Measurements from ENCODE around the gene PGM2L1. TPM values are rescaled to one million over a fixed set of nuclear protein-coding genes. Genes with fewer than 3 reads are reported as not detected.

PGM2L1 gene
- total and polyA plus RNA-seq, 7 experiments from 2014 or later = 4.2 to 17.7 (median 9.1) TPM

DNA sequence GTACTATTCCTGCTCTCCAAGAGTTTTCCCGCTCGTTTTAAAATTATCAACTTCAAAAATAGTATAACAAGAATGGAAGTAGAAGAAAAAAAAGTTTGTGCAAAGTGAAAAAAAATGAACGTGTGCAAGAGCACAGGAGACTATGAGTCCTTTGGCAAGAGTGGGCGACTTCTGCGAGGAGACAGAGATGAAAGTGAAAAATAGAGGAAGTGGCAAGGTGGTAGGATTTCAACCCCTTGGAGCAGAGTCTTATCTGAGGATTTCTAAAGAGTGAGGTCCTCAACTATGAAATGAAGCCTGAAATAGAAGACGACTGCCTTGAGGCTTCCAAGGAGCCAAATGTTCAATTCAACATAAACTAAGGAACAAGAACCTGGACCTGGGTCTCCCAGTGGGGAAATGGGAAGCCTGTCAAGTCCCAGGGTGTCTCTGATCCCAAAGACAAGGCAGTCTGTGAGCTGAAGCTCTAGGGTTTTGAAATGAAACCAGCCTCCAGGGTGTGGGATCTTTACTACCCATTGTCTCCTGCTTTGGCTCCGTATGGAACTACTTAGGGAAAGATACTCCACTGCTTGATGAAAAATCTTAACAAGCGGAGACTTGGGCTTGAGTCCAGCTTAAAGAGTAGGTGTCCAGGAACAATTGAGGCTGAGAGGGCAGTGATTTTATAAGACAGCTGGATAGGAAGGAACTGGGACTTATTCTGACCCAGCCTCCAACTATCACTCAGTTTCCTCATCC lies 91.6 kb downstream of the PGM2L1 start:
- DNase-seq (no peak), ATAC-seq (no peak)
- Mint-ChIP-seq H3K27ac (no peak overlapping the region), H3K36me3 (no peaks in the 10 kb centered on the region), H3K4me1 (peaks cover 0 to 10% (median 6%) of the 10 kb centered on the region in 7 donors), H3K27me3 (peaks cover 35 to 53% (median 50%) of the 10 kb centered on the region in 5 donors), H3K4me3 (no peak overlapping the region), H3K9me3 (peaks cover 0 to 2% (median 0%) of the 10 kb centered on the region in 11 donors)
- Histone ChIP-seq H3K36me3 (ENCODE audit: control insufficient read depth in 2 of 3, insufficient read depth in 3 of 3, low read length in 3 of 3) (no peaks in the 10 kb centered on the region), H3K27me3 (ENCODE audit: control insufficient read depth in 2 of 2, insufficient read depth in 2 of 2, low read length in 2 of 2) (no peaks in the 10 kb centered on the region), H3K27ac (ENCODE audit: low read depth, low read length) (no peak overlapping the region), H3K9me3 (ENCODE audit: control insufficient read depth in 2 of 3, low read length in 3 of 3) (no peaks in the 10 kb centered on the region), H3K4me1 (ENCODE audit: control insufficient read depth in 2 of 2, insufficient read depth in 2 of 2, low read length in 2 of 2) (peaks cover 0 to 7% of the 10 kb centered on the region in 2 donors), H3K4me3 (ENCODE audit: low read length) (no peak overlapping the region)
- ChIA-PET POLR2A (no interaction called here), CTCF (no interaction called here)
- intact Hi-C loops (cut with micrococcal nuclease) = no loop called here

DNA sequence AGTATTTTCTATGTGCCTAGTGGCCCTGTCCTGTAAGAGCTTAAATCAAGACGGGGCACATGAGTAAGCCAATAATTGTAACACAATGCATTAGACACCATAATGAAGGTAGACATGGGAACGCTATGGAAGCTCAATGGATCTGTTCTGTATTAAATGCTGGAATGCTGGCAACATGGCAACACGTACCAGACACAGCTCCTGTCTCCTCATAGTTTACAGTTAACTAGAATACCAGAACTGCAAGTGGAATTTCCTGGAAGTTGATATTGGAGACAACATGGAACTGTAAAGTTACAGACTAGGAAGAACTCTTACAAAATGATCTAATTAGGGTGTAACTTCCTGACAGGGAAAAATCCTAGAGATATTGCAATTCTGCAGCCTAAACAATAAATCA lies 99.2 kb downstream of the PGM2L1 start:
- Mint-ChIP-seq H3K27ac (no peak overlapping the region), H3K4me1 (peaks cover 5 to 11% (median 8%) of the 10 kb centered on the region in 7 donors), H3K4me3 (no peak overlapping the region), H3K27me3 (peaks cover 7 to 22% (median 13%) of the 10 kb centered on the region in 5 donors), H3K9me3 (peaks cover 0 to 2% (median 0%) of the 10 kb centered on the region in 11 donors), H3K36me3 (peaks cover 0 to 2% (median 0%) of the 10 kb centered on the region in 5 donors)
- POLR2A ChIA-PET = no interaction called here
- intact Hi-C loops (cut with micrococcal nuclease) = no loop called here
- Histone ChIP-seq H3K36me3 (ENCODE audit: control insufficient read depth in 2 of 3, insufficient read depth in 3 of 3, low read length in 3 of 3) (no peaks in the 10 kb centered on the region), H3K9me3 (ENCODE audit: control insufficient read depth in 2 of 3, low read length in 3 of 3) (no peaks in the 10 kb centered on the region), H3K27me3 (ENCODE audit: control insufficient read depth in 2 of 2, insufficient read depth in 2 of 2, low read length in 2 of 2) (no peaks in the 10 kb centered on the region), H3K4me1 (ENCODE audit: control insufficient read depth in 2 of 2, insufficient read depth in 2 of 2, low read length in 2 of 2) (no peaks in the 10 kb centered on the region), H3K27ac (ENCODE audit: low read depth, low read length) (no peak overlapping the region), H3K4me3 (ENCODE audit: low read length) (no peak overlapping the region)
- ATAC-seq (no peak), DNase-seq (no peak)
- CTCF ChIA-PET = interaction anchor here (1.0 kb wide), 1 partner anchor 276 kb away, joined by 3 read pairs; no protein-coding TSS in a partner anchor

DNA sequence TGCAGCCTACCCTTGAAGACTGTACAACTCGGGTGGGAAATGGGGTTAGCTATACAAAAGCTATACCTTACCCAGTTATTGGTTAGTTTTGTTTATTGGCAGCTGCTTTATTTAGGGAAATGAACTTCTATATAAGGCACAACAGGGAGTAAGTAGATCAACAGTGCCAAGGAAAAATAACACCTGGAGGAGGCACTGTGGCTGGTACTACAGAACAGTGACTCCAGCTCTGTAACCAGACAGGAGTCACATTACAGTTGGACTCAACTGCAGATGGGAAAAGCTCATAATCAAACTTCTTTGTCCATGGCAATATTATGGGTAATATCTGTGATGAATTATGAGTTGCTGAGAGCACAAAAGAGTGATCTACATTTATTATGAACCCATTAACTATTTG lies 100.7 kb downstream of the PGM2L1 start:
- ChIA-PET CTCF (interaction anchor here (1.0 kb wide), 1 partner anchor 24 kb away, joined by 3 read pairs; no protein-coding TSS in a partner anchor), POLR2A (interaction anchor here (0.6 kb wide), 1 partner anchor 404 kb away, joined by 3 read pairs; no protein-coding TSS in a partner anchor)
- Mint-ChIP-seq H3K4me3 (no peak overlapping the region), H3K4me1 (peaks cover 5 to 11% (median 8%) of the 10 kb centered on the region in 7 donors), H3K9me3 (peaks cover 0 to 4% (median 0%) of the 10 kb centered on the region in 11 donors), H3K27ac (no peak overlapping the region), H3K27me3 (peaks cover 7 to 27% (median 12%) of the 10 kb centered on the region in 5 donors), H3K36me3 (peaks cover 0 to 5% (median 0%) of the 10 kb centered on the region in 5 donors)
- no peaks in the 10 kb centered on the region for H3K4me1 ChIP-seq (ENCODE audit: control insufficient read depth in 2 of 2, insufficient read depth in 2 of 2, low read length in 2 of 2)
- no peaks in the 10 kb centered on the region for H3K9me3 ChIP-seq (ENCODE audit: control insufficient read depth in 2 of 3, low read length in 3 of 3)
- intact Hi-C loops (cut with micrococcal nuclease) = no loop called here
- no peaks in the 10 kb centered on the region for H3K36me3 ChIP-seq (ENCODE audit: control insufficient read depth in 2 of 3, insufficient read depth in 3 of 3, low read length in 3 of 3)
- ATAC-seq (no peak), DNase-seq (no peak)
- no peak overlapping the region for H3K4me3 ChIP-seq (ENCODE audit: low read length)
- H3K27ac ChIP-seq (ENCODE audit: low read depth, low read length) = no peak overlapping the region
- H3K27me3 ChIP-seq (ENCODE audit: control insufficient read depth in 2 of 2, insufficient read depth in 2 of 2, low read length in 2 of 2) = no peaks in the 10 kb centered on the region

DNA sequence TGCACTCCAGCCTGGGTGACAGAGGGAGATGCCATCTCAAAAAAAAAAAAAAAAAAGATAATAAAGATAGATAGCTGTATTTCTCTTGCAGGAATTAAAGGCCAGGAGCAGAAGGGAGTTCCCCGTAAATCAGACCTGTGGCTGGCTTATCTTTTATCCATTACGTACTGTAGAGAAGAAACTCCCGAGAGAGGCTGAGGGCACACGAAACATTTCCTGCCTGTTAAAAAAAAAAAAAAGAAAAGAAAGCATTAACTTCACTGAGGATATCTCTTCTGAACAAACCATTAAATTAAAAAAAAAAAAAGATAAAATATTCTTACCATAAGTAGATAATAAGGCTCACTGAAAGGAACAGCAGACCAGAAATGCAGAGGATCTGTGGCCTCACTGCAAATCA lies 109.3 kb downstream of the PGM2L1 start:
- H3K4me1 Mint-ChIP-seq = no peaks in the 10 kb centered on the region
- POLR2A ChIA-PET = no interaction called here
- no peak overlapping the region for H3K27ac Mint-ChIP-seq

DNA sequence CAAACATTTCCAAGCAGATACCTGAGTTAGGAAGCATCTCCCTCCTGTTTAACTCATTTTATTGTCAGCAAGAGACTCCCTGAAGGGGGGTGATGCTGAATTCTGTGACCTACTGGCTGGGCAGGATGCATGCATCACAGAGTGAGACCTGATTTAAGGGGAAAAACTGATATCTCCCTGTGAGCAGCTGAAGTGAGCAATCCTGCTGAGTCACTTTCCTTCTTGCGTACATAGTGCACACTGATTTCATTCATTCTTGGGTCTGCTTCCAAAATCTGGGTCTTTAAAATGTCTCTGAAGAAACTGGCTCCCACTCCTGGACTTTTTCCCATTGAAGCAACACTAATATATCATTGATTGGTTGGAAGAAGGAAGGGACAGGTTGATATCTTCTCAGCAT lies 110.1 kb downstream of the PGM2L1 start:
- peaks cover 0 to under 1% of the 10 kb centered on the region in 2 donors for H3K4me1 ChIP-seq (ENCODE audit: control insufficient read depth in 2 of 2, insufficient read depth in 2 of 2, low read length in 2 of 2)
- no peak overlapping the region for H3K4me3 ChIP-seq (ENCODE audit: low read length)
- Mint-ChIP-seq H3K9me3 (peaks cover 0 to under 1% (median 0%) of the 10 kb centered on the region in 11 donors), H3K4me3 (no peak overlapping the region), H3K36me3 (peaks cover 0 to 2% (median 0%) of the 10 kb centered on the region in 5 donors), H3K27me3 (peaks cover 0 to 20% (median 4%) of the 10 kb centered on the region in 5 donors), H3K27ac (no peak overlapping the region), H3K4me1 (no peaks in the 10 kb centered on the region)
- ATAC-seq (no peak), DNase-seq (no peak)
- H3K9me3 ChIP-seq (ENCODE audit: control insufficient read depth in 2 of 3, low read length in 3 of 3) = no peaks in the 10 kb centered on the region
- no peaks in the 10 kb centered on the region for H3K36me3 ChIP-seq (ENCODE audit: control insufficient read depth in 2 of 3, insufficient read depth in 3 of 3, low read length in 3 of 3)
- ChIA-PET CTCF (interaction anchor here (0.7 kb wide), 1 partner anchor 51 kb away, joined by 4 read pairs; no protein-coding TSS in a partner anchor), POLR2A (no interaction called here)
- peaks cover 0 to 3% of the 10 kb centered on the region in 2 donors for H3K27me3 ChIP-seq (ENCODE audit: control insufficient read depth in 2 of 2, insufficient read depth in 2 of 2, low read length in 2 of 2)
- H3K27ac ChIP-seq (ENCODE audit: low read depth, low read length) = no peak overlapping the region
- intact Hi-C loops (cut with micrococcal nuclease) = no loop called here

More for the DNA sequence above, 109.3 kb downstream of the PGM2L1 start:
- DNase-seq (no peak), ATAC-seq (no peak)
- Mint-ChIP-seq H3K4me3 (no peak overlapping the region), H3K36me3 (peaks cover 0 to 2% (median 0%) of the 10 kb centered on the region in 5 donors), H3K27me3 (peaks cover 0 to 24% (median 5%) of the 10 kb centered on the region in 5 donors), H3K9me3 (peaks cover 0 to 3% (median 0%) of the 10 kb centered on the region in 11 donors)
- H3K9me3 ChIP-seq (ENCODE audit: control insufficient read depth in 2 of 3, low read length in 3 of 3) = no peaks in the 10 kb centered on the region
- peaks cover 0 to 3% of the 10 kb centered on the region in 2 donors for H3K27me3 ChIP-seq (ENCODE audit: control insufficient read depth in 2 of 2, insufficient read depth in 2 of 2, low read length in 2 of 2)
- H3K4me3 ChIP-seq (ENCODE audit: low read length) = no peak overlapping the region
- H3K36me3 ChIP-seq (ENCODE audit: control insufficient read depth in 2 of 3, insufficient read depth in 3 of 3, low read length in 3 of 3) = no peaks in the 10 kb centered on the region
- H3K27ac ChIP-seq (ENCODE audit: low read depth, low read length) = no peak overlapping the region
- H3K4me1 ChIP-seq (ENCODE audit: control insufficient read depth in 2 of 2, insufficient read depth in 2 of 2, low read length in 2 of 2) = no peaks in the 10 kb centered on the region
- CTCF ChIA-PET = interaction anchor here (0.7 kb wide), 1 partner anchor 51 kb away, joined by 4 read pairs; no protein-coding TSS in a partner anchor
- intact Hi-C loops (cut with micrococcal nuclease) = no loop called here

DNA sequence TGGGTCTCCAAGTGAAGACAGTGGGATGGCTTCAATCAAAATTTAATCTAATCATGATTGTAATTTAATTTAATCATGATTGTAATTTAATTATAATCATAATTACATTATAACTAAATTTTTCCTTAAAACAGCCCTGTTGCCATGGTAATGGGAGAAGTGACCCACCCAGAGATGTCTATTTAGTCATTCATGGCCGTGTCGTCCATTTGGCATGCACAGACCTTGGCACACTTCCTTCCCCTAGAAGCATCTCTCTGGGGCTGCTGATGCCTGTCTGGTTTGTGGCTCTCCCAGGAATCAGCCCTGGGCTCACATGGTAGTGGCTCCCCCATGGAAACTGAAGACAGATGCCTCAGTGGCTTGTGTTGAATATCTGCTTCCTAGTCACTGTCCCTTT lies 113.8 kb downstream of the PGM2L1 start:
- ATAC-seq (no peak), DNase-seq (no peak)
- Histone ChIP-seq H3K36me3 (ENCODE audit: control insufficient read depth in 2 of 3, insufficient read depth in 3 of 3, low read length in 3 of 3) (no peaks in the 10 kb centered on the region), H3K27me3 (ENCODE audit: control insufficient read depth in 2 of 2, insufficient read depth in 2 of 2, low read length in 2 of 2) (peaks cover 0 to 3% of the 10 kb centered on the region in 2 donors), H3K4me3 (ENCODE audit: low read length) (no peak overlapping the region), H3K9me3 (ENCODE audit: control insufficient read depth in 2 of 3, low read length in 3 of 3) (no peaks in the 10 kb centered on the region), H3K4me1 (ENCODE audit: control insufficient read depth in 2 of 2, insufficient read depth in 2 of 2, low read length in 2 of 2) (peaks cover 0 to 7% of the 10 kb centered on the region in 2 donors), H3K27ac (ENCODE audit: low read depth, low read length) (no peak overlapping the region)
- POLR2A ChIA-PET = interaction anchor here (1.1 kb wide), 1 partner anchor 9 kb away, joined by 3 read pairs; no protein-coding TSS in a partner anchor
- no peaks in the 10 kb centered on the region for H3K9me3 Mint-ChIP-seq
- intact Hi-C loops (cut with micrococcal nuclease) = no loop called here
- no peak overlapping the region for H3K27ac Mint-ChIP-seq
- H3K36me3 Mint-ChIP-seq = no peaks in the 10 kb centered on the region
- no peak overlapping the region for H3K4me3 Mint-ChIP-seq
- CTCF ChIA-PET = no interaction called here
- H3K4me1 Mint-ChIP-seq = no peaks in the 10 kb centered on the region
- H3K27me3 Mint-ChIP-seq = peaks cover 0 to under 1% (median 0%) of the 10 kb centered on the region in 5 donors
